ENCODE data around the gene USP40.

USP40 gene

GRCh38 chr2:233565685-233566140 is 869 bp downstream of the USP40 start:
- H3K4me3 ChIP-seq (ENCODE audit: low read depth in 1 of 2, low read length in 2 of 2) = peak overlapping the region; percentile 84 to 85
- no peaks in the 10 kb centered on the region; the same call in 1 of the 2 replicates for H3K36me3 ChIP-seq (ENCODE audit: insufficient read depth, low read length)
- peak overlapping the region; percentile 98 for H2AFZ ChIP-seq (ENCODE audit: low read depth, low read length)
- DNase-seq (no peak), ATAC-seq (ENCODE audit: insufficient read depth, low read depth) (peak; percentile 13; the same call in 2 of the 3 replicates)
- TF ChIP-seq CTCF (IDR thresholded peaks at IDR 0.05; ENCODE audit: borderline replicate concordance, extremely low read depth, low read length, poor library complexity, severe bottlenecking) = no peak
- no peak for TF ChIP-seq EZH2 (IDR thresholded peaks at IDR 0.05; ENCODE audit: borderline replicate concordance, low read depth, low read length, severe bottlenecking)
- H3K4me2 ChIP-seq (ENCODE audit: insufficient read depth, low read length) = peak overlapping the region; percentile 67
- H4K20me1 ChIP-seq (ENCODE audit: insufficient read depth, low read length) = no peaks in the 10 kb centered on the region
- H3K9ac ChIP-seq (ENCODE audit: low read depth, low read length) = peak overlapping the region; percentile 92
- no peaks in the 10 kb centered on the region for H3K9me3 ChIP-seq (ENCODE audit: insufficient read depth, low read length, severe bottlenecking)
- H3K27ac ChIP-seq (ENCODE audit: low read length) = peak overlapping the region; percentile 94
- H3K79me2 ChIP-seq (ENCODE audit: insufficient read depth, low read length) = peaks cover 7% of the 10 kb centered on the region; the same call in 1 of the 2 replicates
- H3K4me1 ChIP-seq (ENCODE audit: insufficient read depth, low read length) = peaks cover 13% of the 10 kb centered on the region
- no peaks in the 10 kb centered on the region for H3K27me3 ChIP-seq (ENCODE audit: insufficient read depth, low read length, poor library complexity)

GRCh38 chr2:233563663-233564430 is 2.7 kb downstream of the USP40 start:
- Histone ChIP-seq H4K20me1 (ENCODE audit: insufficient read depth, low read length) (no peaks in the 10 kb centered on the region), H2AFZ (ENCODE audit: low read depth, low read length) (no peak overlapping the region), H3K27me3 (ENCODE audit: insufficient read depth, low read length, poor library complexity) (no peaks in the 10 kb centered on the region), H3K27ac (ENCODE audit: low read length) (no peak overlapping the region), H3K9me3 (ENCODE audit: insufficient read depth, low read length, severe bottlenecking) (no peaks in the 10 kb centered on the region), H3K79me2 (ENCODE audit: insufficient read depth, low read length) (peaks cover 7% of the 10 kb centered on the region; the same call in 1 of the 2 replicates), H3K9ac (ENCODE audit: low read depth, low read length) (no peak overlapping the region), H3K4me1 (ENCODE audit: insufficient read depth, low read length) (peaks cover 13% of the 10 kb centered on the region), H3K4me2 (ENCODE audit: insufficient read depth, low read length) (no peak overlapping the region), H3K4me3 (ENCODE audit: low read depth in 1 of 2, low read length in 2 of 2) (no peak overlapping the region), H3K36me3 (ENCODE audit: insufficient read depth, low read length) (peaks cover 8% of the 10 kb centered on the region; the same call in 1 of the 2 replicates)
- ATAC-seq (ENCODE audit: insufficient read depth, low read depth) (no peak), DNase-seq (no peak)
- TF ChIP-seq EZH2 (IDR thresholded peaks at IDR 0.05; ENCODE audit: borderline replicate concordance, low read depth, low read length, severe bottlenecking) (no peak), CTCF (IDR thresholded peaks at IDR 0.05; ENCODE audit: borderline replicate concordance, extremely low read depth, low read length, poor library complexity, severe bottlenecking) (no peak)

GRCh38 chr2:233556881-233557736 is 9.5 kb downstream of the USP40 start:
- Histone ChIP-seq H2AFZ (ENCODE audit: low read depth, low read length) (peak overlapping the region; percentile 48; the same call in 1 of the 2 replicates), H3K9me3 (ENCODE audit: insufficient read depth, low read length, severe bottlenecking) (no peaks in the 10 kb centered on the region), H3K4me1 (ENCODE audit: insufficient read depth, low read length) (peaks cover 19% of the 10 kb centered on the region), H4K20me1 (ENCODE audit: insufficient read depth, low read length) (no peaks in the 10 kb centered on the region), H3K4me3 (ENCODE audit: low read depth in 1 of 2, low read length in 2 of 2) (no peak overlapping the region), H3K4me2 (ENCODE audit: insufficient read depth, low read length) (peak overlapping the region; percentile 40; the same call in 1 of the 2 replicates), H3K9ac (ENCODE audit: low read depth, low read length) (no peak overlapping the region), H3K36me3 (ENCODE audit: insufficient read depth, low read length) (peaks cover 26% of the 10 kb centered on the region; the same call in 1 of the 2 replicates), H3K27ac (ENCODE audit: low read length) (peak overlapping the region; percentile 34), H3K27me3 (ENCODE audit: insufficient read depth, low read length, poor library complexity) (no peaks in the 10 kb centered on the region), H3K79me2 (ENCODE audit: insufficient read depth, low read length) (no peaks in the 10 kb centered on the region)
- TF ChIP-seq EZH2 (IDR thresholded peaks at IDR 0.05; ENCODE audit: borderline replicate concordance, low read depth, low read length, severe bottlenecking) (no peak), CTCF (IDR thresholded peaks at IDR 0.05; ENCODE audit: borderline replicate concordance, extremely low read depth, low read length, poor library complexity, severe bottlenecking) (no peak)
- ATAC-seq (ENCODE audit: insufficient read depth, low read depth) = peak; percentile 98
- peak; percentile 63 for DNase-seq
